Keratinocyte (primary cell): ENCODE measurements around the gene GRIN3B. TPM values are rescaled to one million over a fixed set of nuclear protein-coding genes. Genes with fewer than 3 reads are reported as not detected.

Experiments
- DNase-seq: peaks from one replicate; pipeline ENCODE4 v3.0.0-alpha.2; 2011; ENCODE audit warnings: low read depth, missing footprints, low spot score
- FAIRE-seq: peaks from 2 replicates; lab custom pipeline; 2011; peaks lifted over from hg19 to GRCh38; lab: Jason Lieb, UNC
- H2AFZ ChIP-seq: 2 replicates; pipeline ENCODE4 v1.6.0; 2012; ENCODE audit warnings: low read length, control low read depth, inconsistent platforms; ENCODE audit not compliant: control insufficient read depth
- H3K27ac ChIP-seq: 2 replicates; pipeline ENCODE4 v1.5.1; 2011; ENCODE audit warnings: low read length; ENCODE audit not compliant: control insufficient read depth, insufficient read depth
- H3K27me3 ChIP-seq: 3 replicates; pipeline ENCODE4 v1.6.0; 2011; ENCODE audit warnings: low read length; ENCODE audit not compliant: control insufficient read depth, insufficient read depth; ENCODE audit errors: extremely low read depth
- H3K36me3 ChIP-seq, 2 experiments: 2 replicates in 1 of 2; 3 replicates in 1 of 2; pipeline ENCODE4 v1.5.1; 2011; ENCODE audit warnings: low read length in 2 of 2, mild to moderate bottlenecking in 1 of 2; ENCODE audit not compliant: control insufficient read depth in 2 of 2, insufficient read depth in 2 of 2; ENCODE audit errors: extremely low read depth in 1 of 2
- H3K4me1 ChIP-seq: 3 replicates; pipeline ENCODE4 v1.5.1; 2011; ENCODE audit warnings: low read length; ENCODE audit not compliant: control insufficient read depth, insufficient read depth; ENCODE audit errors: extremely low read depth
- H3K4me2 ChIP-seq: 3 replicates; pipeline ENCODE4 v1.6.0; 2011; ENCODE audit warnings: low read depth, low read length; ENCODE audit not compliant: control insufficient read depth, insufficient read depth; ENCODE audit errors: extremely low read depth
- H3K4me3 ChIP-seq, 3 experiments: fragments of 200-600 bp in 1 of 3; sonication (generic) in 1 of 3; 2 replicates in 2 of 3; 3 replicates in 1 of 3; pipeline ENCODE4 v1.5.1; 2011 to 2016; ENCODE audit warnings: low read length in 3 of 3, mild to moderate bottlenecking in 3 of 3, control low read depth in 2 of 3, inconsistent platforms in 1 of 3, low read depth in 1 of 3, mixed read lengths in 1 of 3, mixed run types in 1 of 3, moderate library complexity in 1 of 3; ENCODE audit not compliant: control insufficient read depth in 2 of 3, insufficient read depth in 2 of 3; ENCODE audit errors: extremely low read depth in 1 of 3
- H3K79me2 ChIP-seq: 2 replicates; pipeline ENCODE4 v1.6.0; 2012; ENCODE audit warnings: low read length; ENCODE audit not compliant: control insufficient read depth, insufficient read depth
- H3K9ac ChIP-seq: 3 replicates; pipeline ENCODE4 v1.6.0; 2011; ENCODE audit warnings: low read length; ENCODE audit not compliant: control insufficient read depth, insufficient read depth; ENCODE audit errors: extremely low read depth
- H3K9me1 ChIP-seq: 3 replicates; pipeline ENCODE4 v1.6.0; 2011; ENCODE audit warnings: low read length; ENCODE audit not compliant: control insufficient read depth, insufficient read depth; ENCODE audit errors: extremely low read depth
- H3K9me3 ChIP-seq: 2 replicates; pipeline ENCODE4 v1.5.1; 2012; ENCODE audit warnings: low read depth, low read length; ENCODE audit not compliant: control insufficient read depth
- H4K20me1 ChIP-seq: 3 replicates; pipeline ENCODE4 v1.6.0; 2011; ENCODE audit warnings: low read length; ENCODE audit not compliant: control insufficient read depth, insufficient read depth; ENCODE audit errors: extremely low read depth
- EZH2 ChIP-seq: IDR thresholded peaks from one replicate; pipeline ENCODE4 v1.6.1; 2012; ENCODE audit warnings: inconsistent platforms, mild to moderate bottlenecking, low read length, moderate library complexity
- dilution Hi-C: fragments of 300-500 bp; cut with MboI; formaldehyde crosslinking; loops from one replicate; pipeline ENCODE4 v1.7.0; 2020; ENCODE audit warnings: low sequenced_read_pairs; ENCODE audit not compliant: extremely low pct_ligation_motif_present
- polyA plus RNA-seq, 5 experiments: library from polyadenylated mRNA; depleted of rRNA in 3 of 5; stranded (reverse) in 3 of 5; stranded (forward) in 1 of 5; unstranded in 1 of 5; fragments of >200 nt; gene quantifications; 1 replicate in 1 of 5; 2 replicates in 3 of 5; 3 replicates in 1 of 5; pipeline versions ENCODE4 v1.2.1 to v1.2.3, GENCODE V29; 2011 to 2012; ENCODE audit warnings: missing spikeins in 2 of 5, low read depth in 1 of 5, low replicate concordance in 1 of 5
- TF ChIP-seq, protein P1 (sequence below), 3 experiments: IDR thresholded peaks in 1 of 3; conservative IDR thresholded peaks in 1 of 3; optimal IDR thresholded peaks in 1 of 3; 2 replicates in 2 of 3; 3 replicates in 1 of 3; pipeline versions ENCODE3 to v1.5.1; 2011; ENCODE audit warnings: low read length in 3 of 3, mild to moderate bottlenecking in 3 of 3, moderate library complexity in 2 of 3, control low read depth in 1 of 3, inconsistent platforms in 1 of 3; ENCODE audit not compliant: insufficient read depth in 2 of 3; ENCODE audit errors: extremely low read depth in 1 of 3

GRIN3B gene
- polyA plus RNA-seq, 1 donor (not counting 4 experiments of a cell fraction or from before 2014, with no cell fraction given): 0.20 TPM

DNA sequence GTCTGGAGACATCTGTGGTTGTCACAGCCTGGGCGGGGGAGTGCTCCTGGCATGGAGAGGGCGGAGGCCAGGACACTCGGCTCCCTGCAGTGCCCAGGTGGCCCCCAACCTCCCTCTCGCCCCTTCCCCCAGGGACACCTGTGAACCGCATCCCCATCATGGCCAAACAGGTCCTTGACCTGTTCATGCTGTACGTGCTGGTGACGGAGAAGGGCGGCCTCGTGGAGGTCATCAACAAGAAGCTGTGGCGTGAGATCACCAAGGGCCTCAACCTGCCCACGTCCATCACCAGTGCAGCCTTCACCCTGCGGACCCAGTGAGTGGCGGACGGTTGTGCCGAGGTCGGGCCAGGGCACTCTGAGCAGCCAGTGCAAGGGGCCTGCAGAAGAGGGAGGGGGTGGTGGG, 36.1 kb upstream of the GRIN3B start:
- no peak overlapping the region for H2AFZ ChIP-seq
- no peak for DNase-seq
- dilution Hi-C loops: no loop called here
- H3K4me1 ChIP-seq: peaks cover 2% of the 10 kb centered on the region
- no peaks in the 10 kb centered on the region for H3K9me1 ChIP-seq
- H3K27me3 ChIP-seq: no peaks in the 10 kb centered on the region
- H3K79me2 ChIP-seq: no peaks in the 10 kb centered on the region
- no peak overlapping the region for H3K4me2 ChIP-seq
- TF ChIP-seq, protein P1, sequence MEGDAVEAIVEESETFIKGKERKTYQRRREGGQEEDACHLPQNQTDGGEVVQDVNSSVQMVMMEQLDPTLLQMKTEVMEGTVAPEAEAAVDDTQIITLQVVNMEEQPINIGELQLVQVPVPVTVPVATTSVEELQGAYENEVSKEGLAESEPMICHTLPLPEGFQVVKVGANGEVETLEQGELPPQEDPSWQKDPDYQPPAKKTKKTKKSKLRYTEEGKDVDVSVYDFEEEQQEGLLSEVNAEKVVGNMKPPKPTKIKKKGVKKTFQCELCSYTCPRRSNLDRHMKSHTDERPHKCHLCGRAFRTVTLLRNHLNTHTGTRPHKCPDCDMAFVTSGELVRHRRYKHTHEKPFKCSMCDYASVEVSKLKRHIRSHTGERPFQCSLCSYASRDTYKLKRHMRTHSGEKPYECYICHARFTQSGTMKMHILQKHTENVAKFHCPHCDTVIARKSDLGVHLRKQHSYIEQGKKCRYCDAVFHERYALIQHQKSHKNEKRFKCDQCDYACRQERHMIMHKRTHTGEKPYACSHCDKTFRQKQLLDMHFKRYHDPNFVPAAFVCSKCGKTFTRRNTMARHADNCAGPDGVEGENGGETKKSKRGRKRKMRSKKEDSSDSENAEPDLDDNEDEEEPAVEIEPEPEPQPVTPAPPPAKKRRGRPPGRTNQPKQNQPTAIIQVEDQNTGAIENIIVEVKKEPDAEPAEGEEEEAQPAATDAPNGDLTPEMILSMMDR (optimal IDR thresholded peaks at IDR 0.05 in 1 of 3, IDR thresholded peaks at IDR 0.05 in 1 of 3, conservative IDR thresholded peaks at IDR 0.05 in 1 of 3; ENCODE audit: extremely low read depth in 1 of 3, insufficient read depth in 2 of 3, low read length in 3 of 3): no peak
- no peak for TF ChIP-seq EZH2
- H3K36me3 ChIP-seq: peaks cover 3 to 11% of the 10 kb centered on the region in 2 experiments
- no peak overlapping the region for H3K4me3 ChIP-seq
- no peak for FAIRE-seq
- no peak overlapping the region for H3K27ac ChIP-seq
- no peak overlapping the region for H3K9ac ChIP-seq
- no peaks in the 10 kb centered on the region for H4K20me1 ChIP-seq
- H3K9me3 ChIP-seq: peaks cover 2% of the 10 kb centered on the region

DNA sequence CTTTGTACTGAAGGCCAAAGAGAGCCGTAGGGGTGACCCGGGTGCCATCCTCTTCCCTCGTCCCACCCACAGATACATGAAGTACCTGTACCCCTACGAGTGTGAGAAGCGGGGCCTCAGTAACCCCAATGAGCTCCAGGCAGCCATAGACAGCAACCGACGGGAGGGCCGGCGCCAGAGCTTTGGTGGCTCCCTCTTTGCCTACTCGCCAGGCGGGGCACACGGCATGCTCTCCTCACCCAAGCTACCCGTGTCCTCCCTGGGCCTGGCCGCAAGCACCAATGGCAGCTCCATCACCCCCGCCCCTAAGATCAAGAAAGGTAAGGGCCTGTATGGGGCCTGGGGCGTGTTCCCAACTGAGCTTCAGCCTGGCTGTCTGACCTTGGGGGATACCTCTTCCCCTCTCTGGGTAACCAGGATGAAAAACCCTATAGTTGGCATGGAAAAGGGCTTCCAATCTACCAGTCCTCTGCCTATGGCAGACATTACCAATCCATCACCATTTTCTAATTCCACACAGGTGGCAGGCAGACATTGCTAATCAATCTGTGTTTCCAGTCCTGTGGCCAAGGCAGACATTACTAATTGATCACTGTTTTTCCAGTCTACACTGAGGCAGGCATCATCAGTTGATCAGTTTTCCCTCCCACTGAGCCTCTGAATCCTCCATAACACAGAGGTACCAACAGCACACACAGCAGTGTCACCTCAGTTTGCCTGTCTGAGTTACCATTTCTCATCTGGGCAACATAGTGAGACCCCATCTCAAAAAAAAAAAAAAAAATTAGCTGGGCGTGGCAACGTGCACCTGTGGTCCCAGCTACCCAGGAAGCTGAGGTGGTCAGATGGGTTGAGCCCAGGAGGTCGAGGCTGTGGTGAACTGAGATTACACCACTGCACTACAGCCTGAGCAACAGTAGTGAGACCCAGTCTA, 35.2 kb upstream of the GRIN3B start:
- dilution Hi-C loops: no loop called here
- Histone ChIP-seq H3K27me3 (no peaks in the 10 kb centered on the region), H4K20me1 (no peaks in the 10 kb centered on the region), H3K9me1 (no peaks in the 10 kb centered on the region), H3K4me2 (no peak overlapping the region), H3K36me3 (peaks cover 6 to 11% of the 10 kb centered on the region in 2 experiments), H3K4me3 (no peak overlapping the region), H3K27ac (no peak overlapping the region), H3K79me2 (no peaks in the 10 kb centered on the region), H2AFZ (no peak overlapping the region), H3K9me3 (peaks cover 2% of the 10 kb centered on the region), H3K4me1 (no peaks in the 10 kb centered on the region), H3K9ac (no peak overlapping the region)
- DNase-seq (no peak), FAIRE-seq (no peak)
- TF ChIP-seq, protein P1 (optimal IDR thresholded peaks at IDR 0.05 in 1 of 3, IDR thresholded peaks at IDR 0.05 in 1 of 3, conservative IDR thresholded peaks at IDR 0.05 in 1 of 3; ENCODE audit: extremely low read depth in 1 of 3, insufficient read depth in 2 of 3, low read length in 3 of 3): no peak
- no peak for TF ChIP-seq EZH2
